A549 (cell line): ENCODE measurements around the gene PARVB. TPM values are rescaled to one million over a fixed set of nuclear protein-coding genes. Genes with fewer than 3 reads are reported as not detected.

Experiments used
- ATAC-seq, 2 experiments: fragments of 200-7000 bp in 1 of 2; fragments of >200 bp in 1 of 2; cut with Nextera tagmentation in 1 of 2; cut with Tn5 transposase in 1 of 2; 3 replicates each; pipeline versions ENCODE4 v1.8.0 to v1.9.1; 2018 to 2020; ENCODE audit warnings: mild to moderate bottlenecking in 1 of 2, moderate library complexity in 1 of 2
- CTCF ChIA-PET: fragments of 300-600 bp; sonication (Branson Sonifier 250); formaldehyde crosslinking; extraction: SDS; loops from one replicate; lab custom pipeline; 2021; ENCODE audit warnings: antibody characterized with exemption, inconsistent platforms; lab: Yijun Ruan, JAX
- POLR2A ChIA-PET: fragments of 350-600 bp; formaldehyde crosslinking; extraction: SDS; loops from one replicate; lab custom pipeline; 2021; ENCODE audit warnings: antibody characterized with exemption, inconsistent platforms; lab: Yijun Ruan, JAX
- DNase-seq, 2 experiments: peaks; one replicate each; pipeline versions ENCODE4 v3.0.0 to v3.0.0-alpha.2; 2011 to 2016; ENCODE audit warnings: low read depth in 1 of 2, low spot score in 1 of 2
- FAIRE-seq: peaks from 2 replicates; lab custom pipeline; 2011; peaks lifted over from hg19 to GRCh38; lab: Jason Lieb, UNC
- H3K27ac ChIP-seq, 2 experiments: fragments of >200 bp; sonication (Bioruptor Twin); formaldehyde crosslinking; 3 replicates each; pipeline ENCODE4 v1.5.1; 2016 to 2017
- H3K4me1 ChIP-seq: fragments of >200 bp; sonication (Bioruptor Twin); formaldehyde crosslinking; 3 replicates; pipeline ENCODE4 v1.6.1; 2016
- H3K4me2 ChIP-seq: fragments of >200 bp; sonication (Bioruptor Twin); formaldehyde crosslinking; 3 replicates; pipeline ENCODE4 v1.6.1; 2016
- H3K4me3 ChIP-seq: fragments of >200 bp; sonication (Bioruptor Twin); formaldehyde crosslinking; 3 replicates; pipeline ENCODE4 v1.5.1; 2016
- H3K9me3 ChIP-seq: fragments of >200 bp; sonication (Bioruptor Twin); formaldehyde crosslinking; 3 replicates; pipeline ENCODE4 v1.6.1; 2016
- ATOH8 ChIP-seq: fragments of 250-450 bp; sonication (Bioruptor Pico); IDR thresholded peaks from 2 replicates; pipeline ENCODE4 v1.5.0; 2020; ENCODE audit warnings: low read depth, mild to moderate bottlenecking, moderate library complexity
- CBX2 ChIP-seq: fragments of 200-600 bp; sonication (generic); IDR thresholded peaks from 2 replicates; pipeline ENCODE4 v1.6.1; 2016; ENCODE audit warnings: low read depth, mild to moderate bottlenecking, borderline replicate concordance
- CBX8 ChIP-seq: fragments of 200-600 bp; sonication (generic); IDR thresholded peaks from 2 replicates; pipeline ENCODE4 v1.6.1; 2016
- CEBPB ChIP-seq, 2 experiments: fragments of >200 bp in 1 of 2; sonication (Bioruptor Twin) in 1 of 2; formaldehyde crosslinking in 1 of 2; IDR thresholded peaks; 2 replicates each; pipeline ENCODE4 v1.6.1; 2012 to 2016
- CHD2 ChIP-seq: fragments of 150-350 bp; IDR thresholded peaks from 2 replicates; pipeline ENCODE4 v1.6.1; 2014; ENCODE audit warnings: low read length; ENCODE audit not compliant: partially characterized antibody
- CHD4 ChIP-seq: fragments of 200-600 bp; sonication (generic); IDR thresholded peaks from 2 replicates; pipeline ENCODE4 v1.6.1; 2016; ENCODE audit warnings: antibody characterized with exemption, mild to moderate bottlenecking, borderline replicate concordance
- EHMT2 ChIP-seq: fragments of 200-600 bp; sonication (generic); IDR thresholded peaks from 2 replicates; pipeline ENCODE4 v1.6.1; 2016; ENCODE audit warnings: antibody characterized with exemption, low read depth, mild to moderate bottlenecking, moderate library complexity
- EP300 ChIP-seq, 2 experiments: fragments of >200 bp; sonication (Bioruptor Twin); formaldehyde crosslinking; IDR thresholded peaks; 2 replicates in 1 of 2; 3 replicates in 1 of 2; pipeline ENCODE4 v1.6.1; 2016 to 2017
- FOSB ChIP-seq: fragments of 250-450 bp; sonication (Bioruptor Pico); IDR thresholded peaks from 2 replicates; pipeline ENCODE4 v1.5.0; 2020; ENCODE audit warnings: mild to moderate bottlenecking, moderate library complexity
- HDAC2 ChIP-seq: fragments of 200-600 bp; sonication (generic); IDR thresholded peaks from 2 replicates; pipeline ENCODE4 v1.6.1; 2016
- HEYL ChIP-seq: fragments of 250-450 bp; sonication (Bioruptor Pico); IDR thresholded peaks from 2 replicates; pipeline ENCODE4 v1.8.0; 2021; ENCODE audit warnings: mild to moderate bottlenecking, moderate library complexity
- HOXB13 ChIP-seq: fragments of 250-450 bp; sonication (Bioruptor Pico); IDR thresholded peaks from 2 replicates; pipeline ENCODE4 v1.5.0; 2020; ENCODE audit warnings: low read depth, mild to moderate bottlenecking, moderate library complexity
- JUN ChIP-seq, 2 experiments: fragments of >200 bp; sonication (Bioruptor Twin); formaldehyde crosslinking; IDR thresholded peaks; 2 replicates in 1 of 2; 3 replicates in 1 of 2; pipeline ENCODE4 v1.6.1; 2016 to 2017
- KDM1A ChIP-seq: fragments of 200-600 bp; sonication (generic); IDR thresholded peaks from 2 replicates; pipeline ENCODE4 v1.6.1; 2016; ENCODE audit warnings: low read depth, mild to moderate bottlenecking
- MAX ChIP-seq: IDR thresholded peaks from 2 replicates; pipeline ENCODE4 v1.6.1; 2012
- NR3C1 ChIP-seq: fragments of >200 bp; sonication (Bioruptor Twin); formaldehyde crosslinking; IDR thresholded peaks from 3 replicates; pipeline ENCODE4 v1.6.1; 2017
- RAD21 ChIP-seq, 2 experiments: fragments of >200 bp in 1 of 2; sonication (Bioruptor Twin) in 1 of 2; formaldehyde crosslinking in 1 of 2; IDR thresholded peaks in 1 of 2; conservative IDR thresholded peaks in 1 of 2; 2 replicates in 1 of 2; 3 replicates in 1 of 2; pipeline ENCODE4 v1.6.1; 2012 to 2018; ENCODE audit warnings: inconsistent platforms in 1 of 2
- RARB ChIP-seq: fragments of 250-450 bp; sonication (Bioruptor Pico); IDR thresholded peaks from 2 replicates; pipeline ENCODE4 v1.8.0; 2021; ENCODE audit warnings: mild to moderate bottlenecking, moderate library complexity
- RCOR1 ChIP-seq: fragments of 150-350 bp; IDR thresholded peaks from 2 replicates; pipeline ENCODE4 v1.6.1; 2014; ENCODE audit warnings: antibody characterized with exemption, low read length, low read depth
- SMC3 ChIP-seq: fragments of >200 bp; sonication (Bioruptor Twin); formaldehyde crosslinking; IDR thresholded peaks from 3 replicates; pipeline ENCODE4 v1.6.1; 2018; ENCODE audit warnings: inconsistent platforms
- SREBF2 ChIP-seq: fragments of 450-650 bp; IDR thresholded peaks from 2 replicates; pipeline ENCODE4 v1.6.1; 2014; ENCODE audit warnings: mild to moderate bottlenecking, moderate library complexity
- TFCP2L1 ChIP-seq: fragments of 250-450 bp; sonication (Bioruptor Pico); IDR thresholded peaks from 2 replicates; pipeline ENCODE4 v1.5.0; 2021; ENCODE audit warnings: mild to moderate bottlenecking
- TP53 ChIP-seq: fragments of 250-450 bp; sonication (Bioruptor Pico); IDR thresholded peaks from 2 replicates; pipeline ENCODE4 v1.5.0; 2021; ENCODE audit warnings: mild to moderate bottlenecking, moderate library complexity
- USF2 ChIP-seq: fragments of 450-650 bp; IDR thresholded peaks from 2 replicates; pipeline ENCODE4 v1.6.1; 2014; ENCODE audit warnings: antibody characterized with exemption
- ZC3H11A ChIP-seq: fragments of 450-650 bp; IDR thresholded peaks from 2 replicates; pipeline ENCODE4 v1.6.1; 2014; ENCODE audit warnings: antibody characterized with exemption, mild to moderate bottlenecking
- ZNF302 ChIP-seq: fragments of 250-450 bp; sonication (Bioruptor Pico); IDR thresholded peaks from 2 replicates; pipeline ENCODE4 v1.9.0; 2021; ENCODE audit warnings: inconsistent platforms, mild to moderate bottlenecking, moderate library complexity
- WGBS: methylation state at CpG from one replicate; pipeline ENCODE4 v1.1.6; 2017; ENCODE audit errors: missing lambda C conversion rate; 5-methylcytosine and 5-hydroxymethylcytosine counted together
- polyA plus RNA-seq, 4 experiments: library from polyadenylated mRNA; depleted of rRNA in 3 of 4; stranded (reverse); fragments of >200 nt; fragmentation: RNase III in 1 of 4; extraction: RNeasy Plus Mini Kit Qiagen cat#74134 plus additional on column Dnase treatment in 1 of 4; gene quantifications; 2 replicates in 3 of 4; 3 replicates in 1 of 4; pipeline ENCODE4 v1.2.3, GENCODE V29; 2011 to 2017
- TF ChIP-seq, protein P1 (sequence below): fragments of 150-350 bp; IDR thresholded peaks from 2 replicates; pipeline ENCODE4 v1.6.1; 2014; ENCODE audit warnings: low read depth, mild to moderate bottlenecking, low read length

PARVB gene
- polyA plus RNA-seq, 2 of the 4 experiments (the other 2 are of a cell fraction), result 28.3 to 33.5 TPM

GRCh38 chr22:44175676-44176075 lies 151.6 kb downstream of the PARVB start:
- FAIRE-seq, result no peak
- WGBS, result 58% methylated on average over 8 of the region's 8 CpGs
- Histone ChIP-seq H3K27ac (no peak overlapping the region), H3K4me3 (no peak overlapping the region), H3K4me2 (no peak overlapping the region), H3K9me3 (no peaks in the 10 kb centered on the region), H3K4me1 (no peaks in the 10 kb centered on the region)
- no peak for ATAC-seq
- POLR2A ChIA-PET, result no interaction called here
- CTCF ChIA-PET, result interaction anchor here (1.0 kb wide), 1 partner anchor 43 kb away, joined by 3 read pairs; no protein-coding TSS in a partner anchor
- TF ChIP-seq ATOH8 (CRISPR knock-in tag) (no peak), NR3C1 (no peak), CBX8 (no peak), FOSB (CRISPR knock-in tag) (no peak), JUN (IDR thresholded peaks at IDR 0.05) (no peak), USF2 (no peak), CHD2 (no peak), HOXB13 (CRISPR knock-in tag) (no peak), HDAC2 (no peak), EP300 (IDR thresholded peaks at IDR 0.05) (no peak), CBX2 (no peak)
- TF ChIP-seq, protein P1, sequence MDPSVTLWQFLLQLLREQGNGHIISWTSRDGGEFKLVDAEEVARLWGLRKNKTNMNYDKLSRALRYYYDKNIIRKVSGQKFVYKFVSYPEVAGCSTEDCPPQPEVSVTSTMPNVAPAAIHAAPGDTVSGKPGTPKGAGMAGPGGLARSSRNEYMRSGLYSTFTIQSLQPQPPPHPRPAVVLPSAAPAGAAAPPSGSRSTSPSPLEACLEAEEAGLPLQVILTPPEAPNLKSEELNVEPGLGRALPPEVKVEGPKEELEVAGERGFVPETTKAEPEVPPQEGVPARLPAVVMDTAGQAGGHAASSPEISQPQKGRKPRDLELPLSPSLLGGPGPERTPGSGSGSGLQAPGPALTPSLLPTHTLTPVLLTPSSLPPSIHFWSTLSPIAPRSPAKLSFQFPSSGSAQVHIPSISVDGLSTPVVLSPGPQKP, result no peak
- DNase-seq, result no peak

- H3K4me1 ChIP-seq, result no peaks in the 10 kb centered on the region
- no peak for TF ChIP-seq TFCP2L1 (CRISPR knock-in tag)
- TF ChIP-seq KDM1A, result no peak
- TF ChIP-seq TP53 (CRISPR knock-in tag), result no peak
- TF ChIP-seq CHD4, result no peak
- TF ChIP-seq RCOR1, result no peak
- TF ChIP-seq EHMT2, result no peak
- no peak for TF ChIP-seq EP300 (IDR thresholded peaks at IDR 0.05)
- TF ChIP-seq HEYL (CRISPR knock-in tag), result no peak
- TF ChIP-seq RARB (CRISPR knock-in tag), result no peak
- no peak for TF ChIP-seq CEBPB (IDR thresholded peaks at IDR 0.05)
- no peak for TF ChIP-seq MAX
- no peak for TF ChIP-seq CBX2
- TF ChIP-seq SREBF2, result no peak
- TF ChIP-seq RAD21 (conservative IDR thresholded peaks at IDR 0.05 in 1 of 2, IDR thresholded peaks at IDR 0.05 in 1 of 2), result no peak
- TF ChIP-seq ZNF302 (CRISPR knock-in tag), result no peak
- TF ChIP-seq ZC3H11A, result no peak
- no peak for TF ChIP-seq SMC3
- TF ChIP-seq, all 56 proteins: peak for 0
- Histone ChIP-seq H3K4me2 (no peak overlapping the region), H3K27ac (no peak overlapping the region), H3K9me3 (no peaks in the 10 kb centered on the region), H3K4me3 (no peak overlapping the region)
- ChIA-PET CTCF (interaction anchor here (1.3 kb wide), 1 partner anchor 445 kb away, joined by 3 read pairs; no protein-coding TSS in a partner anchor), POLR2A (no interaction called here)
- WGBS, result 71% methylated on average over 10 of the region's 10 CpGs
- ATAC-seq (no peak), DNase-seq (no peak), FAIRE-seq (no peak)
Observed at GRCh38 chr22:44179196-44179988, 155.3 kb downstream of the PARVB start.
